ENCODE results near the gene CMKLR1.

CMKLR1 gene

DNA sequence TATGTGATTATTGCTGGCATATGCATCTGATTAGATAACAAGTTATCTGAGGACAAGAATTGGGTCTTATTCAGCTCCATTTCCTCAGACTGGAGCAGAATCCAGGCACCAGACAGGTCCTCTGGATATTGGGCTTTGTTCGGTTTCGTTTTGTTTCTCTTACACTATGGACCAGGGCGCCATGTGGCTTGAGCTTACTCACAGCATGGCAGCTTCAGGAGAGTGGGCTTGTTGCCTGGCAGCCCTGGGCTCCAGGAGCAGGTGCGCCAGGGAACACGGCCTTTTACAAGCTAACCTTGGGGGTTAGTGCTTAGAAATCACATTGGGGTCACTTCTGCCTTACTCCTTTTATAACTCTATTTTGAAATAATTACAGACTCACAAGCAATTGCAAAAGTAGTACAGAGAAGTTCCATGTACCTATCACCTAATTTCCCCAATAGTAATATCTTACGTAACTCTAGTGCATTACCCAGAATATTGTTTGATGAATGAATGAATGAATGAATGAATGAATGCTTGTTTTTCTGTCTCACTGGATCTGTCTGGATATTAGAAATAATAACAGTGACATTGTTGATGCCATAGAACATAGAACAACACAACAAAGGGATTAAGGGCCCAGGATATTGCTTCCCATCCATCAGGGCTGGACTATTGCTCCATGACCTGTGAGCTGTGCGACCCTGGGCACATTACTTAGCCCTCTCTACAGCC, 39.0 kb downstream of the CMKLR1 start:
- H3K4me1 ChIP-seq (ENCODE audit: control insufficient read depth, insufficient read depth, low read length): peaks cover 32% of the 10 kb centered on the region
- H3K36me3 ChIP-seq (ENCODE audit: insufficient read depth, low read length): peaks cover 11% of the 10 kb centered on the region
- no peaks in the 10 kb centered on the region for H3K9me3 ChIP-seq (replicated peaks; ENCODE audit: low read length)
- no peak overlapping the region for H3K4me2 ChIP-seq (ENCODE audit: low read length)
- no peaks in the 10 kb centered on the region for H3K27me3 ChIP-seq (ENCODE audit: control insufficient read depth, insufficient read depth, low read length)
- no peak overlapping the region for H3K4me3 ChIP-seq (ENCODE audit: low read length)
- H3K9ac ChIP-seq (ENCODE audit: low read depth, low read length): no peak overlapping the region

DNA sequence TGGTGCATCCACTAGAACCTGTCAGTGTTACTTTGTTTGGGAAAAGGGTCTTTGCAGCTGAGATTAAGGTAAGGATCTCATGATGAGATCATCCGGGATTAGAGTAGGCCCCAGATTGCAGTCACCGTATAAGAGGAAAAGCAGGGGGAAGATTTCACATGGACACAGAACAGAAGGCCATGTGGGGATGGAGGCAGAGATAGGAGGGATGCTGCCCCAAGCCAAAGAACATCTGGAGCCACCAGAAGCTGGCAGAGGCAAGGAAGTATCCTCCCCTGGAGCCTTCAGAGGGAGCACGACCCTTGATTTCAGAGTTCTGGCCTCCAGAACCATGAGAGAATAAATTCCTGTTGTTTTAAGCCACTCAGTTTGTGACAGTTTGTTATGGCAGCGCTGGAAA, 39.6 kb downstream of the CMKLR1 start:
- Histone ChIP-seq H3K9me3 (replicated peaks; ENCODE audit: low read length) (no peaks in the 10 kb centered on the region), H3K4me2 (ENCODE audit: low read length) (no peak overlapping the region), H3K27me3 (ENCODE audit: control insufficient read depth, insufficient read depth, low read length) (no peaks in the 10 kb centered on the region), H3K4me3 (ENCODE audit: low read length) (no peak overlapping the region), H3K36me3 (ENCODE audit: insufficient read depth, low read length) (peaks cover 11% of the 10 kb centered on the region), H3K4me1 (ENCODE audit: control insufficient read depth, insufficient read depth, low read length) (peaks cover 26% of the 10 kb centered on the region), H3K9ac (ENCODE audit: low read depth, low read length) (no peak overlapping the region)

DNA sequence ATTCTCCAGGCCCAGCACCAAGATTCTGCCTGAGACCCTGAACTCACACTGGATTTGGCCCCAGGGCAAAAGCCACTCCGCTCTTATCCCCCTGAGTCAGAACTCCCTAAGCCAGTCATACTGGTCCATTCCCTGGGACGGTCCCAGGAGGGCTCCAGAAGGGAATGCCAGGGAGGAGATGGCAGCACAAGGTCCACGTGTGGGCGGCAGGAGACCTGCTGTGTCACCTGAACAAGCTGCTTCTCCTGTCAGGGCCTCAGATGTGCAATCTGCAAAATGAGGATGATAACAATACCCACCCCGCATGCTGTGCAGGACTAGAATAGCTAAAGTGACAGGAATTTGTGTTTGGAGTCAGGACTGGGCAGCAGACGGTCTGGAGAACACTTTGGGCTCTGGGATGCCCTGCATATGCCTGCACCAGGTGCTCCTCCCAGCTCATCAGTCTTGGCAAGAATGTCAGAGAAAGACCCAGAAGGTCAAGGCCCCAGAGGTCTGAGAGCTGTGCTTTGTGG, 40.3 kb downstream of the CMKLR1 start:
- Histone ChIP-seq H3K4me2 (ENCODE audit: low read length) (no peak overlapping the region), H3K9me3 (replicated peaks; ENCODE audit: low read length) (no peaks in the 10 kb centered on the region), H3K9ac (ENCODE audit: low read depth, low read length) (no peak overlapping the region), H3K27me3 (ENCODE audit: control insufficient read depth, insufficient read depth, low read length) (no peaks in the 10 kb centered on the region), H3K4me1 (ENCODE audit: control insufficient read depth, insufficient read depth, low read length) (peaks cover 19% of the 10 kb centered on the region), H3K4me3 (ENCODE audit: low read length) (no peak overlapping the region), H3K36me3 (ENCODE audit: insufficient read depth, low read length) (peaks cover 14% of the 10 kb centered on the region)

DNA sequence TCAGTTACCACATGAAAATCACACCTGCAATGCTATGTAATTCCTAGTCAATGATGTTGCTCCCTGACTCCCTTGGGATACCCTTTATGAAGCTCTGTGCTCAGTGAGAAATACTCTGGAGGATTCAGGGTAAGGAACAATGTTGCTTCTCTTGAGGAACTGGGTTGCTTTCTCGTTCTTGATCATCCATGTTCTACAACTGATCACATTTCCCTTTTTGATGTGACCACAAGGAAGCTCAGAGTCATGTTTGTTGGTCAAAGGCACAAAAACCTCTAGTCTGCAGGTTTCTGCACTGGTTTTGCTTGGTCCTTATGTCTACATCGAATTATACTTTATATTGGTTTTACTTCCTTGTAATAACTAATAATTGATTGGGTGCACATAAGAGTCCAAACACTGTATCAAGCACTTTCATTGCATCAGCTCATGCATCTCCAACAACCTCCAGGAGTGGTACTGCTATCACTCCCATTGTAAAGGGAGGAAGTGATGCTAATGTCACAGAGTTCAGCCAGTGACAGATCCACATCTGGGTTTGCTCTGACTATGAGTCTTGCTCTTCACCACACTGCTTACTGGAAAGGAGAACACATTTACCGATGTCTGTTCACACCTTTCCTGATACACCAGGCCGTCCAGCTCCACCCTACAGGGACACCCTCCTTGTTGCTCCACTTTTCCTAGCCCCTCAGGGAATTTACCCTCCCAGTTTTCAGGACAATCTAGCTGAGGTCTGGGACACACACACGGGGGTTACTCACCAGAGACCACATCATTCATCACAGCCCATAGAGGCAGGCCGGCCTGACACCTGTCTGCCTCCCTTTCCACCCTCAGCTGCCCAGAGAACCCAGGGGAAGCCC, 41.0 kb downstream of the CMKLR1 start:
- no peaks in the 10 kb centered on the region for H3K9me3 ChIP-seq (replicated peaks; ENCODE audit: low read length)
- H3K27me3 ChIP-seq (ENCODE audit: control insufficient read depth, insufficient read depth, low read length): no peaks in the 10 kb centered on the region
- H3K4me2 ChIP-seq (ENCODE audit: low read length): no peak overlapping the region
- H3K4me1 ChIP-seq (ENCODE audit: control insufficient read depth, insufficient read depth, low read length): peaks cover 12% of the 10 kb centered on the region
- no peak overlapping the region for H3K9ac ChIP-seq (ENCODE audit: low read depth, low read length)
- H3K4me3 ChIP-seq (ENCODE audit: low read length): no peak overlapping the region
- peaks cover 21% of the 10 kb centered on the region for H3K36me3 ChIP-seq (ENCODE audit: insufficient read depth, low read length)

DNA sequence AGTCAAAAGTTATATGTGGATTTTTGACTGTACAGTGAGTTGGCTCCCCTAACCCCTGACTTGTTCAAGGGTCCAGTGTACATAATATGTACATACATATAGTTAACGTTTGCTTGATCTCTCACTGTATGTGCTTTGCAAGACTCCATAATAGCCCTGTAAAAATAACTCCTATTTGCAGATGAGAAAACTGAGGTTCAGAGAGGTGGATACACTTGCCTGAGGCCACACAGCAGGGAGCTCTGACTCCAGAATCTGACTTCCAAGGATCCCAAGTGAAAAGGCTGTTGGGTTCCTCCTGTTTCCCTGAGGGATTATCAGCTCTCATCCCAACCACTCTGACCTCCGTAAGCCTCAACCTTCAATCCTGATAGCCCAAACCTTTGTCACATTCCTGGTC, 41.7 kb downstream of the CMKLR1 start:
- H3K27me3 ChIP-seq (ENCODE audit: control insufficient read depth, insufficient read depth, low read length): no peaks in the 10 kb centered on the region
- peaks cover 27% of the 10 kb centered on the region for H3K36me3 ChIP-seq (ENCODE audit: insufficient read depth, low read length)
- no peaks in the 10 kb centered on the region for H3K9me3 ChIP-seq (replicated peaks; ENCODE audit: low read length)
- no peak overlapping the region for H3K9ac ChIP-seq (ENCODE audit: low read depth, low read length)
- no peak overlapping the region for H3K4me3 ChIP-seq (ENCODE audit: low read length)
- H3K4me1 ChIP-seq (ENCODE audit: control insufficient read depth, insufficient read depth, low read length): peaks cover 5% of the 10 kb centered on the region
- H3K4me2 ChIP-seq (ENCODE audit: low read length): no peak overlapping the region

DNA sequence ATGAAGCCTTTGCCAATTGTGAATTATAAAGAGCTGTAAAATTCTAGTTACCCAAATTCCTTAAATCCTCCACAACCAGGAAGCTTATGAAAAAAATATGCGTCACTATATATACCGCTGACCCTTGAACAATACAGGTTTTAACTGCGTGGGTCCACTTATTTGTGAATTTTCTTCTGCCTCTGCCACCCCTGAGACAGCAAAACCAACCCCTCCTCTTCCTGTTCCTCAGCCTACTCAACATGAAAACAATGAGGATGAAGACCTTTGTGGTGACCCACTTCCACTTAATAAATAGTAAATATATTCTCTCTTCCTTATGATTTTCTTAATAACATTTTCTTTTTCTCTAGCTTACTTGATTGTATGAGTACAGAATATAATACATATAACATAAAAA, 42.2 kb downstream of the CMKLR1 start:
- no peak overlapping the region for H3K4me3 ChIP-seq (ENCODE audit: low read length)

DNA sequence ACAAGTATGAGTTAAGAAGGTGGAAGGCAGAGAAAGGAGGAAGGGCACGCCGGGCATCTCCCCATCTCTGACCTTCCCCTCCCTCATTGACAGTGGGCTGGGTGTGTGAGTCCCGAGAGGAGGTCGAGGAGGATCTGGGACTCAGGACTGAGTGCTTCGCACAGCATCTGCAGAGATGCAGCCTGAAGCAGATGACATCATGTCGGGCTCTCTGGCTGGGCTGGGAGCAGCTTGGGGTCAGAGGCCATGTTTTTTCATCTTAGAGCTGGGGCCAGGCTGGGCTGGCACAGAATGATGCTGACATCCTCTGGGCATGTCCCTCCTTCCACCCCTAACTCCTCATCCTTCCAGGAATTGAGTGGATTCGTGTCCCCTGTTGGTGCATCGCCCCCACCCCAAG, 43.5 kb downstream of the CMKLR1 start:
- Histone ChIP-seq H3K4me2 (ENCODE audit: low read length) (no peak overlapping the region), H3K36me3 (ENCODE audit: insufficient read depth, low read length) (peaks cover 45% of the 10 kb centered on the region), H3K4me1 (ENCODE audit: control insufficient read depth, insufficient read depth, low read length) (no peaks in the 10 kb centered on the region), H3K9me3 (replicated peaks; ENCODE audit: low read length) (no peaks in the 10 kb centered on the region), H3K9ac (ENCODE audit: low read depth, low read length) (no peak overlapping the region), H3K27me3 (ENCODE audit: control insufficient read depth, insufficient read depth, low read length) (no peaks in the 10 kb centered on the region), H3K4me3 (ENCODE audit: low read length) (no peak overlapping the region)

More for the DNA sequence above, 42.2 kb downstream of the CMKLR1 start:
- Histone ChIP-seq H3K4me2 (ENCODE audit: low read length) (no peak overlapping the region), H3K4me1 (ENCODE audit: control insufficient read depth, insufficient read depth, low read length) (peaks cover under 1% of the 10 kb centered on the region), H3K36me3 (ENCODE audit: insufficient read depth, low read length) (peaks cover 32% of the 10 kb centered on the region), H3K27me3 (ENCODE audit: control insufficient read depth, insufficient read depth, low read length) (no peaks in the 10 kb centered on the region), H3K9me3 (replicated peaks; ENCODE audit: low read length) (no peaks in the 10 kb centered on the region), H3K9ac (ENCODE audit: low read depth, low read length) (no peak overlapping the region)

DNA sequence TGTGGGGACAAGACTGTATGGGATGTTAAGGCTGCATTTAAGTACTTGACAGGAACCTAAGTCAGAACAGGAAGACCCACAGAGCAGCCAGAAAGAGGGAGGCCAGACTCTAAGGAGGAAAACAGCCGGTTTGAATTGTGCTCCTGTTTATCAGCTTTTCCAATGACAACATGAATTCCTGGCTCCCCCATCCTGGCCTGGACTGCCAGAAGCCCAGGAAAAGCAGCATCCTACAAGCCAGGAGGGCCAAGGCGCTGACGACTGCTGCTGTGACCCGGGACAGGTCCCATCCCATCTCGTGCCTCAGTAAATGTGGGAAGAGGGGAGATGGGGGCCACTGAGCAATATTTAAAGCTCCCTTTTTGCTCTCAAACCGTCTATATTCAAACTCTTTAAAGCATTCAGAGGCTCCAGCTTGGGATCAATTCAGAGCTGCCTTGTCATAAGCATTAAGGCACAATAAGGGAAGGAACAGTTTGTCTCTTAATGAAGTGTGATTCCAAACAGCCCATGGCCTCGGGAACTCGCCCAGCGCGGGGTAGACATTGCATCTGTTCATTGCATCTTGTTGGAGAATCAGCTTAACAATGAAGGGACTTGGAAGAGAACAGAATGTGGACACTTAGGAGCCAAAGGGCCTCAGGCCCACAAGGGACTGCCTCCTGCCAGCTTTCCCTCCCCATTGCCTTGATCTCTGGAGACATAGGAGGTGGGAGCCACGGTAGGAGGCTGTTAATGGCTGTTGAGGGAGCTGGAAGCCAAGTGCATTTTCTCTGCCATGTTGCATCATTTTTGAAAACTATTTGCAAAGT, 49.6 kb downstream of the CMKLR1 start:
- Histone ChIP-seq H3K4me2 (ENCODE audit: low read length) (no peak overlapping the region), H3K9ac (ENCODE audit: low read depth, low read length) (no peak overlapping the region), H3K27me3 (ENCODE audit: control insufficient read depth, insufficient read depth, low read length) (no peaks in the 10 kb centered on the region), H3K4me1 (ENCODE audit: control insufficient read depth, insufficient read depth, low read length) (no peaks in the 10 kb centered on the region), H3K9me3 (replicated peaks; ENCODE audit: low read length) (no peaks in the 10 kb centered on the region), H3K4me3 (ENCODE audit: low read length) (no peak overlapping the region), H3K36me3 (ENCODE audit: insufficient read depth, low read length) (peaks cover 49% of the 10 kb centered on the region)

DNA sequence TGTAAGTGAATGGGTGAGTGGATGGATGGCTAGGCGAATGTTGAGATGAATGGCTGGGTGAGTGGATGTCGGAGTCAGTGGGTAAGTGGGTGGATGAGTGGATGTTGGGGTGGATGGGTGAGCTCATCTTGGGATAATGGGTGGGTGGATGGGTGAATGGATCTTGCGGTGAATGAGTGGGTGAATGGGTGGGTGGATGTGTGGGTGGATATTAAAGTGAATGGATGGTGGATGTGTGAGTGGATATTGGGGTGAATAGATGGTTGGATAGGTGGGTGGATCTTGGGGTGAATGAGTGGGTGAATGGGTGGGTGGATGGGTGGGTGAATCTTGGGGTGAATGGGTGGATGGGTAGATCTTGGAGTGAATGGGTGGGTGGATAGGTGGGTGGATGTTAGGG, 51.9 kb downstream of the CMKLR1 start:
- no peak overlapping the region for H3K4me2 ChIP-seq (ENCODE audit: low read length)
- H3K9ac ChIP-seq (ENCODE audit: low read depth, low read length): no peak overlapping the region
- H3K36me3 ChIP-seq (ENCODE audit: insufficient read depth, low read length): peaks cover 32% of the 10 kb centered on the region
- H3K4me1 ChIP-seq (ENCODE audit: control insufficient read depth, insufficient read depth, low read length): no peaks in the 10 kb centered on the region
- no peaks in the 10 kb centered on the region for H3K27me3 ChIP-seq (ENCODE audit: control insufficient read depth, insufficient read depth, low read length)
- H3K9me3 ChIP-seq (replicated peaks; ENCODE audit: low read length): no peaks in the 10 kb centered on the region
- no peak overlapping the region for H3K4me3 ChIP-seq (ENCODE audit: low read length)

DNA sequence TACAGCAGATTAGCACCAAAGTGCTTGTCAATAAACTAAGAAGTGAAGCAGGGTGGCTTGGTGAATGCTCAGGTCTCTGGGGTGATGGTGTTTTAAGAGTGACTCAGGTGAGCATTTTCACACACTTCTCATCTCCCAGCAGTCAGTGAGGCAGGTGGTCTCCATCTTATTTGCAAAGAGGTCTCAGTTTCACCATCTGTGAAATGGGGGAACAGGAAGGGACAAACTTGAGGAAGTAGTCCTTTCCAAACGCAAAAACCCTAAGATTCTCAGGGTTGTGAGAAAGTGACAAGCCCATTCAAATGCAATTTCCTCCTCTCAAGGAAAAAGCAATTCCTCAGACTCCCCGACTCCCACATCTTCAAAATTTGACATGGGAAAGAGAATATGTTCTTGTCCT, 54.1 kb downstream of the CMKLR1 start:
- Histone ChIP-seq H3K36me3 (ENCODE audit: insufficient read depth, low read length) (peaks cover 13% of the 10 kb centered on the region), H3K9me3 (replicated peaks; ENCODE audit: low read length) (no peaks in the 10 kb centered on the region), H3K4me1 (ENCODE audit: control insufficient read depth, insufficient read depth, low read length) (no peaks in the 10 kb centered on the region), H3K9ac (ENCODE audit: low read depth, low read length) (no peak overlapping the region), H3K4me2 (ENCODE audit: low read length) (no peak overlapping the region), H3K27me3 (ENCODE audit: control insufficient read depth, insufficient read depth, low read length) (peaks cover 2% of the 10 kb centered on the region), H3K4me3 (ENCODE audit: low read length) (no peak overlapping the region)

DNA sequence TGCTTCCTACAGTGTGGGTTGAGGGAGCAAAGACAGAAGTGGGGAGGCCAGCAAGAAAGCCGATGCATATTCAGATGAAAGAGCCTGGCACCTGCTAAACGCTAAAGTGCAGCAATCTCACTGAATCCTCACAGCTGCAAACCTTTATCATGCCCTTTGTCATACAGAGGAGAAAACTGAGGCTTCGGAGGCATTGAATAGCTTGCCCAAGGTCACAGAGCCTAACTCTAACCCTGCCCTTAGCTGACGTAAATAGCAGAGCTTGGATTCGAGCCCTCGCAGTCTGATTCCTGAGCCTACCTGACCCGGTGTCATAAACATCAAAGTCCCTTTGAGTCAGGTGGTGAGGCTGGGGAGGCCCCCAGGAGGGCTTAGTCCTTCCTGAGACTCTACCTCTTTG, 54.9 kb downstream of the CMKLR1 start:
- Histone ChIP-seq H3K9ac (ENCODE audit: low read depth, low read length) (no peak overlapping the region), H3K36me3 (ENCODE audit: insufficient read depth, low read length) (peaks cover 5% of the 10 kb centered on the region), H3K4me1 (ENCODE audit: control insufficient read depth, insufficient read depth, low read length) (no peaks in the 10 kb centered on the region), H3K27me3 (ENCODE audit: control insufficient read depth, insufficient read depth, low read length) (peaks cover 10% of the 10 kb centered on the region), H3K9me3 (replicated peaks; ENCODE audit: low read length) (no peaks in the 10 kb centered on the region), H3K4me3 (ENCODE audit: low read length) (no peak overlapping the region), H3K4me2 (ENCODE audit: low read length) (no peak overlapping the region)
